OCI-LY3 (cell line): ENCODE results near the gene NKAIN2.

Source experiments
- H2AFZ ChIP-seq: fragments of 200-600, 300-600 bp; shearing (Covaris generic); 2 replicates; pipeline ENCODE4 v1.6.0; 2014; ENCODE audit warnings: antibody characterized with exemption, low read depth, low read length
- H3K27ac ChIP-seq: fragments of 200-600, 300-600 bp; sonication (generic); 2 replicates; pipeline ENCODE4 v1.5.1; 2014; ENCODE audit warnings: mild to moderate bottlenecking, low read length, moderate library complexity, mixed read lengths
- H3K27me3 ChIP-seq: fragments of 200-600, 300-600 bp; sonication (generic); 2 replicates; pipeline ENCODE4 v1.6.1; 2014; ENCODE audit warnings: low read depth, low read length, mixed read lengths
- H3K36me3 ChIP-seq: fragments of 200-600, 300-600 bp; sonication (generic); replicated peaks from 2 replicates; pipeline ENCODE3; 2014; ENCODE audit warnings: low read depth, low read length, mixed read lengths
- H3K4me1 ChIP-seq: fragments of 300-600, 200-600 bp; sonication (generic); 2 replicates; pipeline ENCODE4 v1.6.1; 2014; ENCODE audit warnings: low read length, mixed read lengths
- H3K4me2 ChIP-seq: fragments of 200-600, 300-600 bp; sonication (generic); 2 replicates; pipeline ENCODE4 v1.6.1; 2014; ENCODE audit warnings: low read length, mixed read lengths
- H3K4me3 ChIP-seq: fragments of 300-600, 200-600 bp; sonication (generic); 2 replicates; pipeline ENCODE4 v1.5.1; 2014; ENCODE audit warnings: antibody characterized with exemption, mild to moderate bottlenecking, low read length, moderate library complexity
- H3K79me2 ChIP-seq: fragments of 300-600, 200-600 bp; shearing (Covaris generic); 2 replicates; pipeline ENCODE4 v1.6.1; 2014; ENCODE audit warnings: mild to moderate bottlenecking, low read length, mixed read lengths
- H3K9ac ChIP-seq: fragments of 300-600, 200-600 bp; shearing (Covaris generic); 2 replicates; pipeline ENCODE4 v1.6.0; 2014; ENCODE audit warnings: mild to moderate bottlenecking, low read length, moderate library complexity
- H3K9me3 ChIP-seq: fragments of 200-600, 300-600 bp; shearing (Covaris generic); 2 replicates; pipeline ENCODE4 v1.6.1; 2014; ENCODE audit warnings: low read length, mixed read lengths; ENCODE audit not compliant: insufficient read depth
- H4K20me1 ChIP-seq: fragments of 200-600, 300-600 bp; sonication (generic); 2 replicates; pipeline ENCODE4 v1.6.1; 2016; ENCODE audit warnings: low read length, mixed read lengths; ENCODE audit not compliant: insufficient read depth
- EZH2phosphoT487 ChIP-seq: fragments of 200-600 bp; shearing (Covaris generic); IDR thresholded peaks from 2 replicates; pipeline ENCODE4 v1.6.1; 2018; ENCODE audit warnings: antibody characterized with exemption, mixed run types, low read depth
- TF ChIP-seq, protein P1 (sequence below): fragments of 200-600, 300-600 bp; sonication (generic); IDR thresholded peaks from 2 replicates; pipeline ENCODE4 v1.5.1; 2014; ENCODE audit warnings: antibody characterized with exemption, low read length, low read depth

The NKAIN2 gene

DNA sequence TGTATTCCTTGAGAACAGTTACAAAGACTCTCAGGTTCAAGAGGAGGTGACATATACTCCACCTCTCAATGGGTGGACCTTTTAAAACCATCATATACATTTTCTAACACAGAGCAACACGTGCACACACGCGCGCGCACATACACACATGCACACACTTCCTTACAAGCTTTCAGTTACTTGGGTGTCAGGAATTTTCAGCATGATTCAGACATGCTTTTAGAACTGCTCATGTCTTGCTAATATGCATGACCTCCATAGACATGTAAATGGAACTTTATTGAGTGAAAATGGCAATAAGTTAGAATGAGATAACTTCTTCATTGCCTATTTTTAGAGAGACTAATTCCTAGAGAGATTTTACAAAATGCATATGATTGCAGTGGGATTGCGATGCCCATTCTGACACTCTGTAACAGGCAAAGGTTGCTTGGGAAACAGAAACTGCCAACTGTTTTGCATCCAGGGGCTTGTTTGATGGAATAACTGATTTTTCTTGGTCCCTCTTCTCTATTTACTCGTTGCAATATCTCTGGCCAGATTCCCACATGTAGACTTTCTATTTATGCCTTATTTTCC is 627.2 kb downstream of the NKAIN2 start:
- no peaks in the 10 kb centered on the region for H3K79me2 ChIP-seq
- no peaks in the 10 kb centered on the region for H3K9me3 ChIP-seq
- H3K9ac ChIP-seq = no peak overlapping the region
- no peak overlapping the region for H2AFZ ChIP-seq
- no peak overlapping the region for H3K4me3 ChIP-seq
- peaks cover 30% of the 10 kb centered on the region for H3K4me1 ChIP-seq
- H3K27ac ChIP-seq = no peak overlapping the region
- no peaks in the 10 kb centered on the region for H4K20me1 ChIP-seq
- H3K27me3 ChIP-seq = no peaks in the 10 kb centered on the region
- TF ChIP-seq, protein P1, sequence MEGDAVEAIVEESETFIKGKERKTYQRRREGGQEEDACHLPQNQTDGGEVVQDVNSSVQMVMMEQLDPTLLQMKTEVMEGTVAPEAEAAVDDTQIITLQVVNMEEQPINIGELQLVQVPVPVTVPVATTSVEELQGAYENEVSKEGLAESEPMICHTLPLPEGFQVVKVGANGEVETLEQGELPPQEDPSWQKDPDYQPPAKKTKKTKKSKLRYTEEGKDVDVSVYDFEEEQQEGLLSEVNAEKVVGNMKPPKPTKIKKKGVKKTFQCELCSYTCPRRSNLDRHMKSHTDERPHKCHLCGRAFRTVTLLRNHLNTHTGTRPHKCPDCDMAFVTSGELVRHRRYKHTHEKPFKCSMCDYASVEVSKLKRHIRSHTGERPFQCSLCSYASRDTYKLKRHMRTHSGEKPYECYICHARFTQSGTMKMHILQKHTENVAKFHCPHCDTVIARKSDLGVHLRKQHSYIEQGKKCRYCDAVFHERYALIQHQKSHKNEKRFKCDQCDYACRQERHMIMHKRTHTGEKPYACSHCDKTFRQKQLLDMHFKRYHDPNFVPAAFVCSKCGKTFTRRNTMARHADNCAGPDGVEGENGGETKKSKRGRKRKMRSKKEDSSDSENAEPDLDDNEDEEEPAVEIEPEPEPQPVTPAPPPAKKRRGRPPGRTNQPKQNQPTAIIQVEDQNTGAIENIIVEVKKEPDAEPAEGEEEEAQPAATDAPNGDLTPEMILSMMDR = no peak
- no peak for TF ChIP-seq EZH2phosphoT487
- H3K36me3 ChIP-seq = no peaks in the 10 kb centered on the region
- no peak overlapping the region for H3K4me2 ChIP-seq

DNA sequence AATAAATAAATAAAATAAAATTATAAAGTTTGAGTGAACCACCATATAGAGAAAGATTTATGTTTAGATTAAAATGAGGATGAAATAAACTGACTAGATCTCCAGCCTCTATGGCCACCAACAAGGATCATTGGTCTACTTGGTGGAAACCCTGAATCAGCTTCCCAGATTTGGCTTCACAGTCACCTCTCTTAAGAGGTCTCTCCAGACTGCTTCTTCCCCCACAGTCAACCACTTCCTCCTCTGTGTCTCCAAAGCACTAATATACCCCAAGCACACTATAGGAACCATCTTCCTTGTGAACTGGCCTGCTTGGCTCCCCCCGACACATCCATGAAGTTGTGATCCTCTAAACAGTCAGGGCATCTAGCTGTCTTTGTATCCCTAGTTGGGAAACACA is 629.0 kb downstream of the NKAIN2 start:
- Histone ChIP-seq H3K9ac (no peak overlapping the region), H3K36me3 (no peaks in the 10 kb centered on the region), H4K20me1 (no peaks in the 10 kb centered on the region), H3K27me3 (no peaks in the 10 kb centered on the region), H3K4me1 (peaks cover 42% of the 10 kb centered on the region), H3K9me3 (no peaks in the 10 kb centered on the region), H3K4me3 (no peak overlapping the region), H3K79me2 (no peaks in the 10 kb centered on the region), H3K27ac (no peak overlapping the region), H2AFZ (no peak overlapping the region), H3K4me2 (no peak overlapping the region)
- TF ChIP-seq, protein P1 = no peak
- no peak for TF ChIP-seq EZH2phosphoT487

DNA sequence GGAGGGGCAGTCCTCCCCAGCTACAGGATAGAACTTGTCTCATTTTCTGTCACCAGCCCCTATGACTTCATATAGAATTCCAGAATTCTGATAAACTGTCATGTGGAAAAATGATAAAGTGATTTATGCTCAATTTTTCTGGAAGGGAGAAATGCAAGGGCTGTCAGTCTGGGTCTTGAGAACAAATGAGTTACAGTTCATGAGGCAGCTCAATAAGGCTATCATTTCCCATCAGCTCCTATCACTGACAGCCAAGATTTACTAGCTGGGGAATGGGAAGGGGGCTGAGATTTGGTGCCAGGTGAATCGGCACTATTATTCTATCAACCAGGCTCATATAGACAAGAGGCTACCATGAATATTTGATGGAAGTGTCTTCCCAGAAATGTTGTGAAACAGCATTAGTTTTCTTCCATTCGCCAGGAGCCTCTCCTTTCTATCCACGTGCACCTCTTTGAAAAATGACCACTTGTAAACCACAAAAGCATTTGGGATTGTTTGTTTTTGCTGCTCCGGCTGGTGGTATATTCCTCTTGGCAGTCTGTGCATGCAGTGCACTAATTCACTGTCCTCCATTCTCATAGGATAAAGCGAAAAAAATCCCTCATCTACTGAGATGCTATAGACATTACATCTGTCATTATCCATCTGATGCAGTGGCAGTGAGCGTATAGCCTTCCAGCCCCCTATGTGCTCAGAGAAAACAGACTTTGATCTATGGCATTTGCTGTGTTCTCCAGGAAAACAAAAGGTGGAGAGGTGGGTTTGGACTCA is 629.9 kb downstream of the NKAIN2 start:
- Histone ChIP-seq H3K36me3 (no peaks in the 10 kb centered on the region), H2AFZ (no peak overlapping the region)
- no peak for TF ChIP-seq EZH2phosphoT487
- TF ChIP-seq, protein P1 = no peak

DNA sequence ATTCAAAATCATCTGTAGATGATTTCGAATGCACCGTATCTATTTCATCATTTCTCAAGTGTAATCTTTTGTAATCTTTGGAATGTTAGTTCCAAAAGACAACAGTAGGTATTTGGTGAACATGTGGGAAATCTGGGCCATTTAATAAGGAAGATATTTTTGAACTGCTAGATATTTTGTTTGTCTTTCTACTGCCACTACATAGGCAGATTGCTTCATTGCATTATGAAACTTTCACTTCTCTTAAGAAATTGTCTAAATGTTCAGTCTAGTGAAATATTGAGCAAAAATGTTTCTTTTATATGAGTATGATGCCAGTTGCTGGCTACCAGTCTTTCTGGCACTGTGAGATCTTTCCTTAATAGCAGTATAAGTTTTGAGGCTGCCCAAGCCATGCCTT is 630.8 kb downstream of the NKAIN2 start:
- Histone ChIP-seq H3K27me3 (no peaks in the 10 kb centered on the region), H3K79me2 (no peaks in the 10 kb centered on the region), H3K36me3 (no peaks in the 10 kb centered on the region), H2AFZ (no peak overlapping the region), H3K4me3 (no peak overlapping the region), H3K4me2 (peak overlapping the region; percentile 50), H3K9me3 (no peaks in the 10 kb centered on the region), H3K9ac (no peak overlapping the region), H4K20me1 (no peaks in the 10 kb centered on the region), H3K27ac (peak overlapping the region; percentile 48), H3K4me1 (peaks cover 49% of the 10 kb centered on the region)
- no peak for TF ChIP-seq EZH2phosphoT487
- TF ChIP-seq, protein P1 = no peak

More for the DNA sequence above, 629.9 kb downstream of the NKAIN2 start:
- Histone ChIP-seq H3K4me3 (no peak overlapping the region), H3K27ac (no peak overlapping the region), H3K4me1 (peaks cover 47% of the 10 kb centered on the region), H3K9me3 (no peaks in the 10 kb centered on the region), H3K79me2 (no peaks in the 10 kb centered on the region), H3K9ac (no peak overlapping the region), H3K27me3 (no peaks in the 10 kb centered on the region), H3K4me2 (no peak overlapping the region), H4K20me1 (no peaks in the 10 kb centered on the region)
